Measurements from ENCODE around the gene TARM1. TPM values are rescaled to one million over a fixed set of nuclear protein-coding genes. Genes with fewer than 3 reads are reported as not detected.

Gene TARM1
- total RNA-seq (ENCODE audit: unreplicated experiment) = not detected
- long read RNA-seq = 0 reads

DNA sequence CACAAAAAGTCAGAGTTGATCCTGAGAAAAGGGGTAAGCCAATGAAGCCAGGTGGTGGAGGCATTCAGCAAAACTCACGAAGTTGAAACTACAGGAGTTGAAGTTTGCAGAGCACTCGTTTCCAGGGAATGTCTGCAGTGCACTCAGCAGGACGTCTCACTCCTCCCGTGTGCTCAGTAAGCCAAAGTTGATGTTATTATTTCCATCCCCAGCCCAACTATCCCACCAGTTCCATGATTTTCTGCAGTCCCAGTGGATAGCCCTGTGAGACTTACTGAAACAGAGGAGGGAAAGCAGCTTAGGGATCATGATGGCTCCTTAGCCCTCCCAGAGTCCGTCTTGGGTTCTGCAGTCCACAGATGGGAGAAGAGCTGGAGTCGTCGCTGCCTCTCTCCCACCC, at the start of gene TARM1:
TARM1 (minus strand) TSS at position 334 of the 400 bp plus-strand sequence; CDS start at position 309, 25 bp downstream.
- H3K4me1 Mint-ChIP-seq (ENCODE audit: unreplicated experiment) = no peaks in the 10 kb centered on the region
- DNase-seq (ENCODE audit: low spot score) = no peak
- H3K27ac Mint-ChIP-seq (ENCODE audit: unreplicated experiment) = no peak within 1 kb of the TSS
- peaks cover 2% of the 10 kb centered on the region for H3K36me3 Mint-ChIP-seq (ENCODE audit: low read depth, unreplicated experiment)
- H3K9me3 Mint-ChIP-seq (ENCODE audit: unreplicated experiment) = no peaks in the 10 kb centered on the region
- H3K4me3 Mint-ChIP-seq (ENCODE audit: unreplicated experiment) = no peak within 1 kb of the TSS
- no peaks in the 10 kb centered on the region for H3K27me3 Mint-ChIP-seq (ENCODE audit: unreplicated experiment)
- TF ChIP-seq, protein P1, sequence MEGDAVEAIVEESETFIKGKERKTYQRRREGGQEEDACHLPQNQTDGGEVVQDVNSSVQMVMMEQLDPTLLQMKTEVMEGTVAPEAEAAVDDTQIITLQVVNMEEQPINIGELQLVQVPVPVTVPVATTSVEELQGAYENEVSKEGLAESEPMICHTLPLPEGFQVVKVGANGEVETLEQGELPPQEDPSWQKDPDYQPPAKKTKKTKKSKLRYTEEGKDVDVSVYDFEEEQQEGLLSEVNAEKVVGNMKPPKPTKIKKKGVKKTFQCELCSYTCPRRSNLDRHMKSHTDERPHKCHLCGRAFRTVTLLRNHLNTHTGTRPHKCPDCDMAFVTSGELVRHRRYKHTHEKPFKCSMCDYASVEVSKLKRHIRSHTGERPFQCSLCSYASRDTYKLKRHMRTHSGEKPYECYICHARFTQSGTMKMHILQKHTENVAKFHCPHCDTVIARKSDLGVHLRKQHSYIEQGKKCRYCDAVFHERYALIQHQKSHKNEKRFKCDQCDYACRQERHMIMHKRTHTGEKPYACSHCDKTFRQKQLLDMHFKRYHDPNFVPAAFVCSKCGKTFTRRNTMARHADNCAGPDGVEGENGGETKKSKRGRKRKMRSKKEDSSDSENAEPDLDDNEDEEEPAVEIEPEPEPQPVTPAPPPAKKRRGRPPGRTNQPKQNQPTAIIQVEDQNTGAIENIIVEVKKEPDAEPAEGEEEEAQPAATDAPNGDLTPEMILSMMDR (IDR thresholded peaks at IDR 0.05; ENCODE audit: unreplicated experiment) = no peak

DNA sequence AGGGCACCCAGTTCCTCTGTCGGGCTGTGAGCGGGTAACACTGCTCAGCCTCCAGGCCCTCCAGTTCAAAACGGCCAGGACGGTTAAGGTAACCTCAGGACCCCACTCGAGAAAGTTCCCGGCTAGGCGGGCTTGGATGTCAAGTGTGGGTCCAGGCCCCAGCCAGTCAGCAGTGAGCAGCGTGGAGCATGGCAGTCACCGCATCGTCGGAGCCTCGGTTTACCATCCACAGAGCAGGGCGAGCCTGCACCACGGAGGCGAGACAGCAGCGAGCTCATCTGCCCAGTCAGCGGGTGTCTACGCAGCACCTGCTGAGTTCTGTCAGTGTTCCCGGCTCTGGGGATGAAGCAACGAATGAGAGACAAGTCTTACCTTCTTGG, 48.4 kb upstream of the TARM1 start:
- Mint-ChIP-seq H3K27me3 (ENCODE audit: unreplicated experiment) (peaks cover 11% of the 10 kb centered on the region), H3K9me3 (ENCODE audit: unreplicated experiment) (no peaks in the 10 kb centered on the region), H3K36me3 (ENCODE audit: low read depth, unreplicated experiment) (peaks cover 17% of the 10 kb centered on the region)

DNA sequence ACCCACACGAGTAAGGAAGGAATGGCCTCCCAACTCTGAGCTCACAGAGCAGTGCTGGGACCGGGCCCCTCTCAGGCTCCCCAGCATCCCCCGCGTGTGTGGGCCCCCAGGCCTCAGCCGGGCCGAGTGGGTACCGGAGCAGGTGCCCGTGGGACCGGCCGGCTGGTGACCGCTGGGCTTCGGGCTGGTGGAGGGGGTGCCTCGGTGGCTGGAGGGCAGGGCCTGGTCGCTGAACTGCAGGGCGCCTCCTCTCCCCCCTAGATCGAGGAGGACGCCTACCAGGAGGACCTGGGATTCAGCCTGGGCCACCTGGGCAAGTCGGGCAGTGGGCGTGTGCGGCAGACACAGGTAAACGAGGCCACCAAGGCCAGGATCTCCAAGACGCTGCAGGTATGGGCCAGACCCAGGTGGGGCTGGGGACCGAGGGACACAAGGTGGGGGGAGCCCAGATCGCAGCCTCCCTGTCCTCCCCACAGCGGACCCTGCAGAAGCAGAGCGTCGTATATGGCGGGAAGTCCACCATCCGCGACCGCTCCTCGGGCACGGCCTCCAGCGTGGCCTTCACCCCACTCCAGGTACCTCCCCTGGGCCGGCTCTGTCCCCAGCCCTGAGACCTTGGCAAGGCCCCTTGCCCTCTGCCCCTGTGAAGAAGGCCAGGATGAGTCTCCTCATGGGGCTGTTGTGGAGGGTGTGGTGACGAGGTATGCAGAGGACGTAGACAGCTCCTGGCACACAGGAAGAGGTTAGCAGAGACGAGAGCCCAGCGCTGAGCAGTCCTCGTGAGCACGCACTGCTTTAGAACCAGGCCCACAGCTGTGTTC, 47.8 kb upstream of the TARM1 start:
- Mint-ChIP-seq H3K27ac (ENCODE audit: unreplicated experiment) (no peak overlapping the region), H3K27me3 (ENCODE audit: unreplicated experiment) (peaks cover 6% of the 10 kb centered on the region), H3K9me3 (ENCODE audit: unreplicated experiment) (no peaks in the 10 kb centered on the region), H3K4me3 (ENCODE audit: unreplicated experiment) (no peak overlapping the region), H3K4me1 (ENCODE audit: unreplicated experiment) (no peaks in the 10 kb centered on the region), H3K36me3 (ENCODE audit: low read depth, unreplicated experiment) (peaks cover 13% of the 10 kb centered on the region)
- TF ChIP-seq, protein P1 (IDR thresholded peaks at IDR 0.05; ENCODE audit: unreplicated experiment) = no peak
- DNase-seq (ENCODE audit: low spot score) = no peak

More for the DNA sequence above, 48.4 kb upstream of the TARM1 start:
- H3K4me1 Mint-ChIP-seq (ENCODE audit: unreplicated experiment) = peaks cover 4% of the 10 kb centered on the region
- no peak overlapping the region for H3K27ac Mint-ChIP-seq (ENCODE audit: unreplicated experiment)
- TF ChIP-seq, protein P1 (IDR thresholded peaks at IDR 0.05; ENCODE audit: unreplicated experiment) = no peak
- no peak for DNase-seq (ENCODE audit: low spot score)
- H3K4me3 Mint-ChIP-seq (ENCODE audit: unreplicated experiment) = no peak overlapping the region

DNA sequence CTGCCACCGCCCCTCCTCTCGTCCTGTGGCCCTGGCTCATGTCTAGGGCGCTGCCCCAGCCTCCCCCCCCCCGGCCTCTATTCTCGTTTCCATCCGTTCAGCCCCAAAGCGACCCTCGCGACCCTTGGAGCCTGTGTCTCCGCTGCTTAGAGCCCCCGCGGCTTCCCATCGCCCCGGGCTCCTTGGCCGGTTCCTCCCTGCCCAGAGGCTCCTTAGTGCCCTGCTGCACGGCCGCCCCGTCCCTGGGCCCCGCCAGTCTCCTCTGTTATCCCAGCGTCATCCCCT, 47.2 kb upstream of the TARM1 start:
- Mint-ChIP-seq H3K4me1 (ENCODE audit: unreplicated experiment) (no peaks in the 10 kb centered on the region), H3K4me3 (ENCODE audit: unreplicated experiment) (no peak overlapping the region), H3K27ac (ENCODE audit: unreplicated experiment) (no peak overlapping the region), H3K36me3 (ENCODE audit: low read depth, unreplicated experiment) (peaks cover 13% of the 10 kb centered on the region), H3K27me3 (ENCODE audit: unreplicated experiment) (peaks cover 7% of the 10 kb centered on the region), H3K9me3 (ENCODE audit: unreplicated experiment) (no peaks in the 10 kb centered on the region)
- no peak for DNase-seq (ENCODE audit: low spot score)
- TF ChIP-seq, protein P1 (IDR thresholded peaks at IDR 0.05; ENCODE audit: unreplicated experiment) = no peak

DNA sequence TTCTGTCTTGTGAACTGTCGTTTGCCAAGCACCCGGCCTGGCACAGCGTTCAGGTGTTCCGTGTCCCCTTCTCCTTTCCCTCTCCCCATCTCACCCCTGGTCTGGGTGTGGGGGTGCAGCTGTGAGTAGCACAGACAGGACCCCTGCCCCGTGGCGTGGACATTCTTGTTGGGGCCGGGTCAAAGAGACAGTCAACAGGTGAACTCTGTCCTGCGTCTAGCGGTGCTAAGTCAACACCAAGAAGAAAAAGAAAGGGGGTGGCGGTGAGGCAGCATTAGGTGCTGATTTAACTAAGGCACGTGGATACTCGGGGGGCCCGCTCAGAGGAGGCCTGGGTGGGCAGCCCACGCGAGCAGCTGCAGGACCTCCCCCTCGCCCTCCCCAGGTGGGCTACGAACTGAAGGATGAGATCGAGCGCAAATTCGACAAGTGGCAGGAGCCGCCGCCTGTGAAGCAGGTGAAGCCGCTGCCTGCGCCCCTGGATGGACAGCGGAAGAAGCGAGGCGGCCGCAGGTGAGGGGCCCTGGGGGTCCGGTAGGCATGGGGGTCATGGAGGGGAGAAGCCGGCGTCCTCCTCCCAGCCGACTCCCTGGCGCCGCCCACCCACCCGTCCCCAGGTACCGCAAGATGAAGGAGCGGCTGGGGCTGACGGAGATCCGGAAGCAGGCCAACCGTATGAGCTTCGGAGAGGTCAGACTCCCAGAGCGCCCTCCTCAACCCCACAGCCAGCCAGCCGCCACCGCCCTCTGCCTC, 46.7 kb upstream of the TARM1 start:
- TF ChIP-seq, protein P1 (IDR thresholded peaks at IDR 0.05; ENCODE audit: unreplicated experiment) = no peak
- Mint-ChIP-seq H3K4me3 (ENCODE audit: unreplicated experiment) (peak overlapping the region; percentile 59), H3K4me1 (ENCODE audit: unreplicated experiment) (no peaks in the 10 kb centered on the region), H3K9me3 (ENCODE audit: unreplicated experiment) (no peaks in the 10 kb centered on the region), H3K36me3 (ENCODE audit: low read depth, unreplicated experiment) (peaks cover 16% of the 10 kb centered on the region), H3K27ac (ENCODE audit: unreplicated experiment) (no peak overlapping the region), H3K27me3 (ENCODE audit: unreplicated experiment) (peaks cover 10% of the 10 kb centered on the region)
- DNase-seq (ENCODE audit: low spot score) = no peak

Measured in endothelial cell (in vitro differentiated cells).